HG03342 (cell line): Measurements from ENCODE around the gene MEG3.
A peak's percentile ranks its signal among the peaks of the same experiment; 100 is the strongest.

Source experiments
- ATAC-seq: cut with Tn5 transposase; IDR thresholded peaks from one replicate; pipeline ENCODE4 v1.9.1; 2021; ENCODE audit warnings: mild to moderate bottlenecking, moderate library complexity; ENCODE audit not compliant: unreplicated experiment

MEG3 gene

GRCh38 chr14:100844421-100844820, 18.5 kb downstream of the MEG3 start:
- ATAC-seq, result no peak

GRCh38 chr14:100844846-100845245, 18.9 kb downstream of the MEG3 start:
- no peak for ATAC-seq

GRCh38 chr14:100845341-100845740, 19.4 kb downstream of the MEG3 start:
- no peak for ATAC-seq

- ATAC-seq, result no peak
These were observed 20.5 kb downstream of the MEG3 start for GRCh38 chr14:100846309-100846859.

DNA sequence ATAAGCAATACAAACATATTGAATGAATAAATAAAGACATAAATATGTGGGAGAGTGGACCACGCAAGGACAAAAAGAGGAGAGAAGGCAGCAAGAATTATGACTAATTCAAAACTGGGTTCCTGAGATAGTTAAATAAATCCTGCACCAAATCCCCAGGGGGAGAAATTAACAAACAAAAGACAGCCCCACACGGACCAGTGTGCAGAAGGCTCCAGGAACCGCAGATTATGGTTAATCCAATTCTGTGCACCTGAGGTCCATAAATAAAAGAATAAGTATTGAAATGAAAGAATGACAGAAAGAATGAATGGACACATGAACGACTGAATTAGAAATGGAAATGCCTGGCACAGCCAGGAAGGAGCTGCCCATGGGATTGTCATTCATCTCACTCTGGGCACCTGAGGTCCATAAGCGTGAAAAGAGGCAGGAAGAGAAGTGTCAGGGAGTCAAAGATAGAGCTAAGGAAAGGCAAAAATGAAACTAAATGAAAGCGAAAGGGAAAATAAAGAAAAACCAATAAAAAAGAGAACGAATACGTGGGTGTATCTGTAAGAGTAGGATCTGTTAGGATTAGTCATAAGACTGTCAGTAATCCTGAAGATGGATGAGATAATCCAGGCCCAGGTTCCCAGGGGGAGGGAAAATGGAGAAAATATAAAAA, 23.3 kb downstream of the MEG3 start:
- no peak for ATAC-seq

GRCh38 chr14:100850841-100851585, 25.1 kb downstream of the MEG3 start:
- peak; percentile 76 for ATAC-seq

DNA sequence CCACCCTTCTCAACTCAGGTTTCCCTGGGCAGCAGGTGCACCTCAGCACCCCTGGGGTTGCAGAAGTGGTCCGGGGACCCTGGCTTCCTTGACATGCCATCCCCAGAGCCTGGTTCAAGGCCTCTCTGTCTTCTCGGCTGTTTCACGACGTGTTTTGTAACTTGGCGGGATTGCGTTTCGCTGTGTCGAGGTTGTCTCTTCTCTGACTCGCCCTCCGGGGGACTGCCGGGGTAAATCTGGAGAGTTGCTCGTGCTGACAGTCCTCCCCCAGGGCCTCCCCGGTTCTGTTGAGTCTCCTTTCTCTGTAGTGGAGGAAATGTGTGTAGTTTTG, 25.6 kb downstream of the MEG3 start:
- ATAC-seq, result no peak

- ATAC-seq, result no peak
These were observed 26.2 kb downstream of the MEG3 start for GRCh38 chr14:100851946-100852620.

DNA sequence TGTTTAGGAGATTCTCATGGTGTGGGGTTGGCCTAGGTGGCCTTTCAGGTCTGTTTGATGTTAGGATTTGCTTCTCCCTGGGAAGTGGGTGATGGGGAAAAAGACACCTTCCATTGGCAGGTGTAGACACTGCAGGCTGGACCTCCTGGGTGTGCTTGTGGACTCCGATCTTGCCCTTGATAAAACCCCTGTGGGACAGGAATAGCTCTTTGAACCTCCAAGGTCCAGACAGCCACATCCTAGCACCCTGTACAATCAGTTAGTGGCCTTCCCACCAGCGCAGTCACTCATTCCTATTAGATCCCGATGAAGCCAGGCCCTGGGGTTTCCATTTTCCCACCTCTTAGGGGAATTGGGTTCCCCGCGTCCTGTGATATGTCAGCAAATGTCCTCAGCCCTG, 28.5 kb downstream of the MEG3 start:
- no peak for ATAC-seq

DNA sequence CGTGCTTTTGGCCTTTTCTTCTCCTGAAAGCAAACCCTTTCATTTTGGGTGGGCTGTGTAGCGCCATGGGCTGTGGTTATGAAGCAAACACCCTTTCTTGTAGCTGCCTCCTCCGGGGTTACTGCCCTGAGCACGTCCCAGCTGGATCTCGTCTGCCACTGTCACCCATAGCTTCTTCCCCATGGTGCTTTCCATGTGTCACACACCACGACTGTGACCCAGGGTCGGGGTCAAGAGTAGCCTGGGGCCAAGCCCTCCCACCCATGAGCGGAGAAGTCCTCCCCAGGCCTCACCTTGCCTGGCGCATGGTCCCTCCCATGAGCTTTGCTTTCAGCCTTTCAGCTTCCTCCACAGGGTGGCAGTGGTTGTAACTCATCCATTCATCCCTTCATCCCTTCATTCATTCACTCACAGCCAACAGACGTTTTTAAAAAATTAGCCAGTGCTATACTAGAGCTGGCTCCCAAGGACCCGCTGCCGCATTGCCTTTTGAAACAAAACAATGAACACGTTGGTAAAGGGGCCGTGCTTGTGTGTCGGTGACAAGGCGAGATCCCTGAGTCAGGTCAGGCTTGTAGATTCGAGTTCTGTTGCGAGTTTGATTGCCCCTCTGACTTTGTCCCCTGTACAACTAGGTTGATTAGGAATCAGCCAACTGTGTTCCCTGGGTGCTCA, 29.5 kb downstream of the MEG3 start:
- no peak for ATAC-seq

GRCh38 chr14:100856056-100856950, 30.4 kb downstream of the MEG3 start:
- ATAC-seq, result no peak

GRCh38 chr14:100857233-100857922, 31.5 kb downstream of the MEG3 start:
- no peak for ATAC-seq

GRCh38 chr14:100857923-100858837, 32.3 kb downstream of the MEG3 start:
- no peak for ATAC-seq

GRCh38 chr14:100858838-100859220, 32.9 kb downstream of the MEG3 start:
- no peak for ATAC-seq

- no peak for ATAC-seq
These were observed 33.9 kb downstream of the MEG3 start for GRCh38 chr14:100859781-100860180.

DNA sequence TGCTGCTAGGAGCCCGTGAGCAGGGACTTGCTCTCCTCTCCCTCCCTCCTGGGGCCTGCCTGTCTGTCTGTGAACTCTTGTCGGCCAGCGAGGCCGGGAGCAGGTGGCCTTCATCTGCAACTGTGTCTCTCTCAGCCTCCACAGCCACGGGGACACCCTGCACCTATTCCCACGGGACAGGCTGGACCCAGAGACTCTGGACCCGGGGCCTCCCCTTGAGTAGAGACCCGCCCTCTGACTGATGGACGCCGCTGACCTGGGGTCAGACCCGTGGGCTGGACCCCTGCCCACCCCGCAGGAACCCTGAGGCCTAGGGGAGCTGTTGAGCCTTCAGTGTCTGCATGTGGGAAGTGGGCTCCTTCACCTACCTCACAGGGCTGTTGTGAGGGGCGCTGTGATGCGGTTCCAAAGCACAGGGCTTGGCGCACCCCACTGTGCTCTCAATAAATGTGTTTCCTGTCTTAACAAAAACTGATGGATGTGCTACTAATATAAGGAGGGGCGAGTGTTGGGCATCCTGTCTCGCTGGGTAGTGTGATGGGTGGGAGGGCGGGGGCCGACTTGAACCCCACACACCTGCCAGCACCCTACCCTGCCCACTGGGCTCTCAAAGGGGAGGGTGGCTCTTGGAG, 34.8 kb downstream of the MEG3 start:
- ATAC-seq, result no peak

DNA sequence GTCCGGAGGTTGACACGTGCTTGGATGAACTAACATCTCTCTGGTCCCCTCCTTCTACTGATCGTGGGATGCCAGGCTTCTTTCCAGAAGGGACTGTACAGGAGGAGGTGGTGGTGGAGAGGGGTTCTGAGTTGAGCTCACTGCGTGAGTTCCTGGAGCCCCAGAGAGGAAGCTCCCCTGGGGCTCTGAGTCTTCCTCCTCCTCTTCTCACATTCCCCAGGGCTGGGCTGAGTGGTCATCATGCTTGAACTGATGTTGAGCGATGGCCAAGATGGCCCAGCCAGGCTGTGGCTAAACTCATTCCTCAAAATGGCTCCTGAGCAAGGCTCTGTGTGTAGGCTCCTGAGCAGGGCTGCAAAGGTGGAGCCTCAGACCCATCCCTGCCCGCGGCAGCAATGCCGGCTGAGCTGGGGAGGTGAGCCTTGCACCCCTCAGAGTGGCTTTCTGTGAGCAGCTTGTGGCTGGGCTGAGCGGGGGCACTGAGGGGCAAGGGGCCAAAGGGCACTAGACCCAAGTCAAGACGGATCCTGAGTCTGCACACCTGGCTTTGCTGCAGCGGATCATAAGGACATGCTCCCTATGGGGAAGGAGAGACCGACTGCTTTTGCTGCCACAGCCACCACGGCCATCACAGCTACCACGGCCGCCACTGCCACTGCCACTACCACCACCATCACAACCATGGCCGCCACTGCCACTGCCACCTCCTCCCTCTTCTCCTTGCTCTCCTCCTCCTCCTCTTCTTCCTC, 35.4 kb downstream of the MEG3 start:
- no peak for ATAC-seq

DNA sequence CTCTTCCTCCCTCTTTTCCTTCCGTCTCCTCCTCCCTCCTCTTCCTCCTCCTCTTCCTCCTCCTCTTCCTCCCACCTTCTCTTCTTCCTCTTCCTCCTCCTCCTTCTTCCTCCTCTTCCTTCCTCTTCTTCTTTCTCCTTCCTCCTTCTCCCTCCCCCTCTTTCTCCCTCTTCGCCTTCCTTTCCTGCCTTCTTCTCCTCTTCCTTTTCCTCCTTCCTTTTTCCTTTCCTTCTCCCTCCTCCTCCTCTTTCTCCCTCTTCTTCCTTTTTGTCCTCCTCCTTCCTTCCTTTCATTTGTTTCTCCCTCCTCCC, 36.0 kb downstream of the MEG3 start:
- ATAC-seq, result no peak
